ENCODE data around the gene PARD3.
A peak's percentile ranks its signal among the peaks of the same experiment; 100 is the strongest.
"Not testable (repeated sequence)": the region's sequence is repeated elsewhere in the genome, so short reads cannot be mapped to it uniquely, and the experiment has no call there.

Gene PARD3

GRCh38 chr10:34743814-34744213 lies 71.3 kb downstream of the PARD3 start:
- H3K4me3 ChIP-seq (ENCODE audit: severe bottlenecking), result no peak overlapping the region
- H3K36me3 ChIP-seq (ENCODE audit: low read depth), result no peaks in the 10 kb centered on the region
- TF ChIP-seq CTCF (IDR thresholded peaks at IDR 0.05; ENCODE audit: poor library complexity, severe bottlenecking), result no peak
- peak overlapping the region; percentile 56 for H3K27ac ChIP-seq (ENCODE audit: poor library complexity, severe bottlenecking)
- H3K9me3 ChIP-seq (ENCODE audit: severe bottlenecking), result no peaks in the 10 kb centered on the region
- ATAC-seq (ENCODE audit: low read depth) (peak; percentile 89), DNase-seq (ENCODE audit: low spot score) (peak; percentile 71)
- H3K27me3 ChIP-seq (ENCODE audit: insufficient read depth, poor library complexity, severe bottlenecking), result no peaks in the 10 kb centered on the region
- H3K4me1 ChIP-seq (ENCODE audit: insufficient read depth, poor library complexity, severe bottlenecking), result peaks cover 56% of the 10 kb centered on the region

GRCh38 chr10:34742456-34742855 lies 72.6 kb downstream of the PARD3 start:
- H3K9me3 ChIP-seq (ENCODE audit: severe bottlenecking), result no peaks in the 10 kb centered on the region
- H3K4me1 ChIP-seq (ENCODE audit: insufficient read depth, poor library complexity, severe bottlenecking), result peaks cover 49% of the 10 kb centered on the region
- no peaks in the 10 kb centered on the region for H3K36me3 ChIP-seq (ENCODE audit: low read depth)
- DNase-seq (ENCODE audit: low spot score) (no peak), ATAC-seq (ENCODE audit: low read depth) (no peak)
- no peaks in the 10 kb centered on the region for H3K27me3 ChIP-seq (ENCODE audit: insufficient read depth, poor library complexity, severe bottlenecking)
- peak overlapping the region; percentile 56 for H3K27ac ChIP-seq (ENCODE audit: poor library complexity, severe bottlenecking)
- H3K4me3 ChIP-seq (ENCODE audit: severe bottlenecking), result no peak overlapping the region
- no peak for TF ChIP-seq CTCF (IDR thresholded peaks at IDR 0.05; ENCODE audit: poor library complexity, severe bottlenecking)

GRCh38 chr10:34741087-34741486 lies 74.0 kb downstream of the PARD3 start:
- H3K4me1 ChIP-seq (ENCODE audit: insufficient read depth, poor library complexity, severe bottlenecking), result peaks cover 37% of the 10 kb centered on the region
- not testable (repeated sequence) for ATAC-seq (ENCODE audit: low read depth); H3K27ac ChIP-seq (ENCODE audit: poor library complexity, severe bottlenecking); H3K4me3 ChIP-seq (ENCODE audit: severe bottlenecking); H3K36me3 ChIP-seq (ENCODE audit: low read depth); DNase-seq (ENCODE audit: low spot score); H3K27me3 ChIP-seq (ENCODE audit: insufficient read depth, poor library complexity, severe bottlenecking); H3K9me3 ChIP-seq (ENCODE audit: severe bottlenecking)

- Histone ChIP-seq H3K9me3 (ENCODE audit: severe bottlenecking) (no peaks in the 10 kb centered on the region), H3K27me3 (ENCODE audit: insufficient read depth, poor library complexity, severe bottlenecking) (no peaks in the 10 kb centered on the region), H3K27ac (ENCODE audit: poor library complexity, severe bottlenecking) (peak overlapping the region; percentile 25), H3K4me1 (ENCODE audit: insufficient read depth, poor library complexity, severe bottlenecking) (peaks cover 34% of the 10 kb centered on the region), H3K36me3 (ENCODE audit: low read depth) (no peaks in the 10 kb centered on the region), H3K4me3 (ENCODE audit: severe bottlenecking) (no peak overlapping the region)
- no peak for DNase-seq (ENCODE audit: low spot score)
- TF ChIP-seq CTCF (IDR thresholded peaks at IDR 0.05; ENCODE audit: poor library complexity, severe bottlenecking), result no peak
- ATAC-seq (ENCODE audit: low read depth), result no peak
Measured at GRCh38 chr10:34740321-34740720, 74.8 kb downstream of the PARD3 start.

GRCh38 chr10:34739915-34740314 lies 75.2 kb downstream of the PARD3 start:
- ATAC-seq (ENCODE audit: low read depth), result peak; percentile 62
- no peak overlapping the region for H3K4me3 ChIP-seq (ENCODE audit: severe bottlenecking)
- TF ChIP-seq CTCF (IDR thresholded peaks at IDR 0.05; ENCODE audit: poor library complexity, severe bottlenecking), result no peak
- no peaks in the 10 kb centered on the region for H3K36me3 ChIP-seq (ENCODE audit: low read depth)
- H3K9me3 ChIP-seq (ENCODE audit: severe bottlenecking), result no peaks in the 10 kb centered on the region
- DNase-seq (ENCODE audit: low spot score), result no peak
- peak overlapping the region; percentile 25 for H3K27ac ChIP-seq (ENCODE audit: poor library complexity, severe bottlenecking)
- H3K27me3 ChIP-seq (ENCODE audit: insufficient read depth, poor library complexity, severe bottlenecking), result no peaks in the 10 kb centered on the region
- H3K4me1 ChIP-seq (ENCODE audit: insufficient read depth, poor library complexity, severe bottlenecking), result peaks cover 34% of the 10 kb centered on the region
